ENCODE results near the gene CNOT2.

CNOT2 gene

DNA sequence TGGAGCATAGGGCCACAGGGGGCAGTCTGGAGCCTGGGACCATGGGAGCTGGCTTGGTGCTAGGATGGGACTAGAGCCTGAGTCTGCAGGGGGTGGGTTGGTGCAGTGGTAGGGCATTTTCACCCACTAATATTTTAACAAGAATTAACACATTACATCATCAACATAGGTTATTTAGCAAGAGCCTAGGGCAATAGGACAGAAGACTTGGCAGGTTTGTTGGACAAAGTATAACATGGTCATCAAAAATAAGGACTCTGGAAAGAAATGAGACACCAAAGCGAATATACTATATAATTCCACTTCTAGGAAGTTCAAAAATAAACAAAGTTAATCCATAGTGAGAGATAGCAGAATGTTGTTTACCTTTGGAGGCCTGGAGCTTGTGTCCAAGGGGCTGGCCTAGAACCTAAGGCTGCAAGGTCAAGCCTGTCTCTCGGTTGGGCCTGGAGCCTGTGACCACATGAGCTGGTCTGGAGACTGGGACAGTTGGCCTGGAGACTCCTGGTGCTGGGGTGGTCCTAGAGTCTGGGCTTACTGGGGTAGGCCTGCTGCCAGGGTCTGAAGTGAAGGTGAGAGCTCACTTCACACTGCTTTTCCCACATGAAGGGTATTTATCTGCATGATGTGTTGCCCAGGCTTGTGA lies 28.1 kb upstream of the CNOT2 start:
- H3K27me3 ChIP-seq: no peaks in the 10 kb centered on the region
- DNase-seq: no peak
- H3K36me3 ChIP-seq: peaks cover 7 to 27% (median 17%) of the 10 kb centered on the region in 3 donors
- TF ChIP-seq, protein P1, sequence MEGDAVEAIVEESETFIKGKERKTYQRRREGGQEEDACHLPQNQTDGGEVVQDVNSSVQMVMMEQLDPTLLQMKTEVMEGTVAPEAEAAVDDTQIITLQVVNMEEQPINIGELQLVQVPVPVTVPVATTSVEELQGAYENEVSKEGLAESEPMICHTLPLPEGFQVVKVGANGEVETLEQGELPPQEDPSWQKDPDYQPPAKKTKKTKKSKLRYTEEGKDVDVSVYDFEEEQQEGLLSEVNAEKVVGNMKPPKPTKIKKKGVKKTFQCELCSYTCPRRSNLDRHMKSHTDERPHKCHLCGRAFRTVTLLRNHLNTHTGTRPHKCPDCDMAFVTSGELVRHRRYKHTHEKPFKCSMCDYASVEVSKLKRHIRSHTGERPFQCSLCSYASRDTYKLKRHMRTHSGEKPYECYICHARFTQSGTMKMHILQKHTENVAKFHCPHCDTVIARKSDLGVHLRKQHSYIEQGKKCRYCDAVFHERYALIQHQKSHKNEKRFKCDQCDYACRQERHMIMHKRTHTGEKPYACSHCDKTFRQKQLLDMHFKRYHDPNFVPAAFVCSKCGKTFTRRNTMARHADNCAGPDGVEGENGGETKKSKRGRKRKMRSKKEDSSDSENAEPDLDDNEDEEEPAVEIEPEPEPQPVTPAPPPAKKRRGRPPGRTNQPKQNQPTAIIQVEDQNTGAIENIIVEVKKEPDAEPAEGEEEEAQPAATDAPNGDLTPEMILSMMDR (IDR thresholded peaks at IDR 0.05): no peak
- no peak overlapping the region for H3K4me3 ChIP-seq
- intact Hi-C loops (cut with DNase I; ENCODE audit: low total_unique reads): no loop called here
- H3K9me3 ChIP-seq: peaks cover 0 to 39% (median 4%) of the 10 kb centered on the region in 3 donors
- no peaks in the 10 kb centered on the region for H3K4me1 ChIP-seq
- H3K27ac ChIP-seq: no peak overlapping the region

GRCh38 chr12:70217416-70217815 lies 25.8 kb upstream of the CNOT2 start:
- no peak overlapping the region for H3K27ac ChIP-seq
- H3K27me3 ChIP-seq: no peaks in the 10 kb centered on the region
- peaks cover 0 to 24% (median 4%) of the 10 kb centered on the region in 3 donors for H3K9me3 ChIP-seq
- intact Hi-C loops (cut with DNase I; ENCODE audit: low total_unique reads): no loop called here
- no peak overlapping the region for H3K4me3 ChIP-seq
- H3K4me1 ChIP-seq: no peaks in the 10 kb centered on the region
- DNase-seq: no peak
- TF ChIP-seq, protein P1 (IDR thresholded peaks at IDR 0.05): no peak
- H3K36me3 ChIP-seq: peaks cover 7 to 30% (median 17%) of the 10 kb centered on the region in 3 donors

GRCh38 chr12:70221626-70222025 lies 21.6 kb upstream of the CNOT2 start:
- no peak for DNase-seq
- no peak overlapping the region for H3K27ac ChIP-seq

DNA sequence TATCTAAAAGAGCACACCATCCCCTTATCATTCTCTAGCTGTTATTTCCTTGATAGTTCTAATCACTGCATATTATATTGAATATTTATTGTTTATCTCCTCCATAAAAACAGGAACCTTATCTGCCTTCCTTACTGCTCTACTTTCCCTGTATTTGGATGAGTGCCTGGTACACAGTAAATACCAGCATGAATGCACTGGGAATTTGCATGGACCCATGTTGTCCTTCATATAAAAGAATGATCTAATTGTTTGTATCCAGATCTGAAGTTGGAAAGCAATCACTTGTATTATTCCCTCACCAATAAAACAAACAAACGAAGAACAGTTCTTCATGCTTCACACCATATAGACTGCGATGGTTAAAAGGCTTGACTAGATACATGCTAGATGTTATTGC lies 15.3 kb upstream of the CNOT2 start:
- H3K27me3 ChIP-seq: no peaks in the 10 kb centered on the region
- no peaks in the 10 kb centered on the region for H3K36me3 ChIP-seq
- no peak overlapping the region for H3K4me3 ChIP-seq
- DNase-seq: no peak
- intact Hi-C loops (cut with DNase I; ENCODE audit: low total_unique reads): no loop called here
- H3K4me1 ChIP-seq: no peaks in the 10 kb centered on the region
- no peak overlapping the region for H3K27ac ChIP-seq
- H3K9me3 ChIP-seq: no peaks in the 10 kb centered on the region
- TF ChIP-seq, protein P1 (IDR thresholded peaks at IDR 0.05): no peak

More at GRCh38 chr12:70221626-70222025, 21.6 kb upstream of the CNOT2 start:
- Histone ChIP-seq H3K4me3 (no peak overlapping the region), H3K27me3 (no peaks in the 10 kb centered on the region), H3K36me3 (peaks cover 0 to 9% (median 0%) of the 10 kb centered on the region in 3 donors), H3K4me1 (no peaks in the 10 kb centered on the region), H3K9me3 (no peaks in the 10 kb centered on the region)
- TF ChIP-seq, protein P1 (IDR thresholded peaks at IDR 0.05): no peak
- intact Hi-C loops (cut with DNase I; ENCODE audit: low total_unique reads): no loop called here

DNA sequence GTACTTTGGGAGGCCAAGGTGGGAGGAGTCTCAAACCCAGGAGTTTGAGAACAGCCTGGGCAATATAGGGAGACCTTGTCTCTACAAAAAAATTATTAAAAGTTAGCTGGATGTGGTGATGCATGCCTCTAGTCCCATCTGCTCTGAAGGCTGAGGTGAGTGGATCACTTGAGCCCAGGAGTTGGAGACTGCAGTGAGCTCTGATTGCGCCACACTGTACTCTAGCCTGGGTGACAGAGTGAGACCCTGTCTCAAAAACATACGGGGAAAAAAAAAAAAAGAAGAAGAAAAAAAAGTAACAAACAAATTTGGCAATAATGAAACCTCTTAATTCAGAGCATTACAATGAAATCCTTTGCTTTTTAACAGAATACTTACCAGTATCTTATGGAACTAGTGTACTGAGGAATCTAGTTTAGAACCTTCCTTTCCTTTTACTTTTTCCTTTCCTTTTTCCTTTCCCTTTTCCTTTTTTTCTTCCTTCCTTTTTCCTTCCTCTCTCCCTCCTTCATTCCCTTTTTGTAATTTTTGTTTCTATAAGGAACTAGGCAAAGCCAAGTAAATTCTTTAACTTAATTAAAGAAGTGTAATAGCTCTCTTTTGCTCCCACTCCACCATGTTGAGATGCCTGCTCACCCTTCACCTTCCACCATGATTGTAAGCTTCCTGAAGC lies 12.2 kb upstream of the CNOT2 start:
- intact Hi-C loops (cut with DNase I; ENCODE audit: low total_unique reads): no loop called here
- TF ChIP-seq, protein P1 (IDR thresholded peaks at IDR 0.05): no peak

More for the DNA sequence above, 12.2 kb upstream of the CNOT2 start:
- no peaks in the 10 kb centered on the region for H3K27me3 ChIP-seq
- DNase-seq: no peak
- H3K9me3 ChIP-seq: no peaks in the 10 kb centered on the region
- no peak overlapping the region for H3K4me3 ChIP-seq
- no peaks in the 10 kb centered on the region for H3K36me3 ChIP-seq
- H3K4me1 ChIP-seq: no peaks in the 10 kb centered on the region
- no peak overlapping the region for H3K27ac ChIP-seq

Data from tibial artery (tissue), 4 donors.